GM21447 (cell line): ENCODE results near the gene FBXO2.

Source experiments
- ATAC-seq: cut with Tn5 transposase; IDR thresholded peaks from one replicate; pipeline ENCODE4 v1.9.1; 2021; ENCODE audit not compliant: unreplicated experiment

Gene FBXO2

DNA sequence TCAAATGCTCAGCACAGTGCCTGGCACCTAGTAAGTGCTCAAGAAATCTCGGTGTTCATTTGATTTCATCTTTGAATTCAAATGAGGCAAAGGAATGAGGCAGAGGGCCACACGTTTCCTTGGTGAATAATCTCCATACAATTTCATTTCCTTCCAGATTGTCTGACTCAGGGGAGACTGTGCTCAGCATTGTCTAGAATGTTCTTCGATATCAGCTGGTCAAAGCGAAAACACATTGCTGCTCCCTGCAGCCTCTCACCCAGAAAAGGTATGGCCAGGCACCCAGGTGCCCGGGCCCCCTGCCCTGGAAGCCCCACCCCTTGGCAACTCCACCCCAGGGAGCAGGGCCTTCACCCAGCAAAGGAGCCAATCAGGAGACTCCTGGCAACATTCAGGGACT lies 55.8 kb downstream of the FBXO2 start:
- no peak for ATAC-seq
